Erythroblast (primary cell): ENCODE data around the gene CDK17.

Experiments
- GATA1 ChIP-seq: IDR thresholded peaks from 2 replicates; pipeline ENCODE4 v1.6.1; 2011; ENCODE audit warnings: low read depth, mild to moderate bottlenecking, control low read depth, low read length, moderate library complexity
- POLR2A ChIP-seq: IDR thresholded peaks from 2 replicates; pipeline ENCODE4 v1.6.1; 2011; ENCODE audit warnings: mild to moderate bottlenecking, low read length

GRCh38 chr12:96343347-96343954, 56.8 kb downstream of the CDK17 start:
- TF ChIP-seq POLR2A (no peak), GATA1 (no peak)
